Stimulated activated CD4-positive, alpha-beta T cell treated with anti-CD3 and anti-CD28 coated beads, Interleukin-15, amount 100 ng/mL, for 1 hour (primary cell): Measurements from ENCODE around the gene FAM227B.

Source experiments
- DNase-seq, 2 donors: peaks; one replicate each; pipeline ENCODE4 v3.0.0-alpha.2; 2020; ENCODE audit warnings: low read depth in 1 of 2, low spot score in 1 of 2

Gene FAM227B

DNA sequence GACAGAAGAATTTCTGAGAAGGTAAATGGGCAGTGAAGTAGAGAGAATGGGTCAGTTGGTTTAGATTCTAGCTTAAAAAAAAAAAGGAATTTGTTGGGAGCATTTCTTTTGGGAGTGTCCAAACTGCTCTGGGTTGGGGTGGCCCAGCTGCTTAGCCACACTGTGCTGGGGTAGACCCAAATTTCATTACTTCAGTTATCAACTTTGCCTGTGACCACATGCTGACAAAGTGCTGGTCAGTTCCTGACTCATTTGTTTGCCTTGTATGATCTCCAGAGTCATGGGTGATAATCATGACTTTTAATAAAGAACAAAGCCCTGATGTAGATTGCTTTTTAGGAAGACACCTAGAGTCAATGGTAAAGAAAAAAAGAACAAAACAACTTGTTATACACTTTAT is 319.1 kb downstream of the FAM227B start:
- DNase-seq = no peak

- DNase-seq = no peak
Observed at GRCh38 chr15:49300856-49301255, 319.8 kb downstream of the FAM227B start.

- no peak for DNase-seq
Observed at GRCh38 chr15:49297584-49297983, 323.0 kb downstream of the FAM227B start.

GRCh38 chr15:49296258-49296657 is 324.4 kb downstream of the FAM227B start:
- DNase-seq = no peak

DNA sequence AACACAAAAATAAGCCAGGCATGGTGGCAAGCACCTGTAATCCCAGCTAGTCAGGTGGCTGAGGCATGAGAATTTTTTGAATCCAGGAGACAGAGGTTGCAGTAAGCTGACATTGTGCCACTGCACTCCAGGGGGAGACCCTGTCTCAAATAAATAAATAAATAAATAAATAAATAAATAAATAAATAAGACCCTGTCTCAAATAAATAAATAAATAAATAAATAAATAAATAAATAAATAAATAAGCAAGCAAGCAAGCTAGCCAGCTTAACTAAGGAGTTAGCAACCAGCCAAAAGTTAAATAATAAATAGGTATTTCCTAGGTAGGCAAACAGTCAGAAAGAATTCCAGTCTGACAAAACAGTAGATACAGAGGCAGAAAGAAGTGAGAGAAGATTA is 326.7 kb downstream of the FAM227B start:
- no peak for DNase-seq

DNA sequence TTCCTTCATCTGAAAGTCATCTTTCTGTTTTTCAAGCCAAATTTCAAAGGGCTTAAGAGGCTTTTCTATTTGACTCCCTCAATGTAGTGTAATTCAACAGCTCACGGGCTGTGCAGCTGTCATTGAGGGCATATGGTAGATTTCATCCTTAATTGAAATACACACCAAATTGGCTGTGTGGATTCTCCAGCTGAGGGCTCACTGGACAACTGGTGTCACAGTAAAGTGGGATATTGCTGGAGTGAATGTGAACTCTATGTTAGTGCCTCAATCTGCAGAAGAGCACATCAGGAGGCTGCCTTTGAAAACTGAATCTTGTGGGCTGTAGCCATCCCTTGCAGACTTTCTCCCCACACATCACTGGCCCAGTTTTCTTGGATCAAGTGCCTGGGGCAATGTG is 330.4 kb downstream of the FAM227B start:
- no peak for DNase-seq

DNA sequence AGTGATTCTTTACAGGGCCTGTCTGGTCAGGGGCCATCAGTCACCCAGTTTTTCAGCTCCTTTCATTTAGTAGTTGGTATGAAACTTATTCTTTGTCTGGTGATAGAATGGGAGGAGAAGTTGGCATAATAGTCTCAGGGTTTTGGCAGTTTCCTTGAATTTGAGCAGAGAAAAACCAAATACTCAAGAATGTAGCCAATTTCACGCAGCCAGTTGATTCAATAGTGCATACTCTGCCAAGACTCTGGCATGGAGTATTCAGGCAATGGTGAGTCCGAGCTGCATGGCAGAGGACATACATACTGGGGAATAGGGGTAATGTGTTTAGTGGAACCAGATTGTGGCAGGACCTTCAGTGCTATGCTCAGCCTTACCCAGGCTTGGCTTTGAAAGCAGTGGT is 332.2 kb downstream of the FAM227B start:
- DNase-seq = no peak

GRCh38 chr15:49287481-49287880 is 333.1 kb downstream of the FAM227B start:
- no peak for DNase-seq

DNA sequence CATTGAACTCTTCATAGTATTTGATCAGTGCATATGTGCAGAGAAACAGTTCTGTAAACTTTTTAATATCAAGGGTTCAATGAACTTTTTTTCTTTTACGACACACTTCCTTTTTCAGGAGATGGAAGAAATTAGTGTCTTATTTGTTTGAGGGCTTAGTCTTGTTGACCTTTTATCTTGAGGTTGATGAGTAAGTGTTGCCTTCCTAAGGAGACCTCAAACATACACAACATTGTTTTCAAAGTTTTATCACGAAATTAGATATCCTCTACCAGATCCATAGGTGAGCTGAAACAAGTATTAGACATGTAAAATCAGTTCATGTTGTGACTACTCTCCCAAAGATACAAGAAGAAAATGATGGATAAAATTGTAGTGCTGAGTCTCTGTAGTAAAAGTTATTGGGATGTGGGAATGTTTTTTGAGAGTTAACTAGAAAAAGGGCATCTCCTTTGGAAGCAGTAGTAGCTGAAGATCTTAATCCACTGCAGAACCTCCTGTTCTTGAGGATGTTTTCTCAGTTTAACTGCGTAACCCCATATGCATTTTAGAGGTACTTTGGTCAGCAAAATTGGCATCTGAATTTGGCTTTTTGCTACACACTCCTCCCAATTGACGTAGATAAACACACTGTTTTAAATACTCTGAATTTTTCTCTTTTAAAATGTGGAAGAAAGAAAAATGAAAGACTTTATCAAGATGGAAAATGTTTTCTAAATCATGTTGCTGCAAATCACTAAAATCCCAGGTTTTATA is 333.8 kb downstream of the FAM227B start:
- no peak for DNase-seq

DNA sequence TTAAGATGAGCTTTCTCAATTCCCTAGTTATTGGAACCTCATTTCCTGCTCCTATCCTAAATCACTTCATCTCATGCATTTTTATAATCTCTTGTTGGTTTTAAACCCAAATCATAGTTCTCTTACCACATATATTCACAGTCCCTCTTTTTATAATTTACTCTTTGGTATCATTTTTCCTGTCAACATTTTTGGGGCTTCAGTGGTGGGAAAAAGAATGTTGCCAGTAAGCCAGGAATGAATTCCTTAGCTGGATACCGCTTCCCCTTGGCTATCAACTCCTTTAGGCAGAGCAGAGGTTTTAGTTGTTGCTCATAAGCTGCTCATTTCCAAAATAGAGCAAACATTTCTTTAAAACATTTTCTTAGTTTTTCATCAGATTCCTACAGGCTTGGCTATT is 338.3 kb downstream of the FAM227B start:
- DNase-seq = no peak

- DNase-seq = no peak
Observed at GRCh38 chr15:49279521-49280456, 340.8 kb downstream of the FAM227B start.

GRCh38 chr15:49278751-49279150 is 341.9 kb downstream of the FAM227B start:
- no peak for DNase-seq
